HCT116 (cell line): ENCODE measurements around the gene INPPL1. TPM values are rescaled to one million over a fixed set of nuclear protein-coding genes. Genes with fewer than 3 reads are reported as not detected.

Experiments used
- ATAC-seq: fragments of 200-7000 bp; cut with Tn5 transposase; 2 replicates; pipeline ENCODE4 v1.9.1; 2020; ENCODE audit warnings: mild to moderate bottlenecking, moderate library complexity
- BruUV-seq: library from RNA; stranded (reverse); fragments of 400-500 nt; replicated peaks from 2 replicates; lab custom pipeline; 2021; lab: Mats Ljungman, UMichigan
- CTCF ChIA-PET: fragments of 300-600 bp; sonication (Branson Sonifier 250); formaldehyde crosslinking; loops from one replicate; lab custom pipeline; 2021; ENCODE audit warnings: antibody characterized with exemption; lab: Charles Lee
- POLR2A ChIA-PET: fragments of 300-600, 350-600 bp; sonication (Branson Sonifier 250); formaldehyde crosslinking; loops from one replicate; lab custom pipeline; 2021; ENCODE audit warnings: antibody characterized with exemption; lab: Charles Lee
- RAD21 ChIA-PET, 2 experiments: fragments of 300-600 bp; sonication (Branson Sonifier 250); formaldehyde crosslinking; loops; one replicate each; lab custom pipeline; 2023; ENCODE audit warnings: low total read pairs in 2 of 2; ENCODE audit not compliant: uncharacterized antibody in 2 of 2, unreplicated experiment in 2 of 2, low non-redundant PET in 1 of 2; lab: Charles Lee
- DNase-seq: peaks from one replicate; pipeline ENCODE4 v3.0.0-alpha.2; 2010; ENCODE audit warnings: low read depth, low spot score
- H2AFZ ChIP-seq: fragments of 200-600 bp; shearing (Covaris generic), sonication (generic); 2 replicates; pipeline ENCODE4 v1.6.1; 2017; ENCODE audit warnings: low read depth, mixed run types, mixed read lengths, antibody characterized with exemption, low read length; ENCODE audit not compliant: poor library complexity, severe bottlenecking
- H3K27ac ChIP-seq: 2 replicates; pipeline ENCODE4 v1.5.1; 2012; ENCODE audit warnings: low read depth, low read length
- H3K27me3 ChIP-seq: fragments of 200-600 bp; sonication (generic); 2 replicates; pipeline ENCODE4 v1.6.1; 2016; ENCODE audit warnings: mixed run types, low read length, mixed read lengths; ENCODE audit not compliant: insufficient read depth
- H3K36me3 ChIP-seq, 2 experiments: fragments of 200-500 bp in 1 of 2; fragments of 200-600 bp in 1 of 2; sonication (Bioruptor generic) in 1 of 2; sonication (generic) in 1 of 2; 2 replicates each; pipeline versions ENCODE4 v1.5.1 to v1.6.1; 2014 to 2016; ENCODE audit warnings: low read length in 2 of 2, inconsistent platforms in 1 of 2, mixed read lengths in 1 of 2, mixed run types in 1 of 2; ENCODE audit not compliant: insufficient read depth in 2 of 2, control insufficient read depth in 1 of 2
- H3K4me1 ChIP-seq, 2 experiments: fragments of 200-600 bp in 1 of 2; sonication (generic) in 1 of 2; 2 replicates each; pipeline versions ENCODE4 v1.5.1 to v1.6.1; 2012 to 2017; ENCODE audit warnings: low read length in 2 of 2, inconsistent platforms in 1 of 2, mild to moderate bottlenecking in 1 of 2, mixed read lengths in 1 of 2, mixed run types in 1 of 2, moderate library complexity in 1 of 2; ENCODE audit not compliant: insufficient read depth in 2 of 2, control insufficient read depth in 1 of 2
- H3K4me2 ChIP-seq: fragments of 200-600 bp; sonication (generic); 2 replicates; pipeline ENCODE4 v1.6.1; 2017; ENCODE audit warnings: mixed run types, low read length, mixed read lengths
- H3K4me3 ChIP-seq, 2 experiments: fragments of 200-600 bp in 1 of 2; sonication (generic) in 1 of 2; replicated peaks in 1 of 2; 2 replicates each; pipeline ENCODE4 v1.5.1; 2011 to 2016; ENCODE audit warnings: low read length in 2 of 2, control low read depth in 1 of 2, low read depth in 1 of 2, mild to moderate bottlenecking in 1 of 2, mixed read lengths in 1 of 2, mixed run types in 1 of 2
- H3K79me2 ChIP-seq: fragments of 200-600 bp; sonication (generic); 2 replicates; pipeline ENCODE4 v1.6.1; 2017; ENCODE audit warnings: mild to moderate bottlenecking, mixed run types, low read length, moderate library complexity, mixed read lengths; ENCODE audit not compliant: insufficient read depth
- H3K9ac ChIP-seq: fragments of 200-600 bp; sonication (generic); 2 replicates; pipeline ENCODE4 v1.6.1; 2016; ENCODE audit warnings: low read length, mixed read lengths
- H3K9me2 ChIP-seq: fragments of 200-600 bp; sonication (generic), shearing (Covaris generic); 2 replicates; pipeline ENCODE4 v1.6.1; 2017; ENCODE audit warnings: mixed run types, mild to moderate bottlenecking, moderate library complexity; ENCODE audit not compliant: insufficient read depth
- H3K9me3 ChIP-seq, 2 experiments: fragments of 200-500 bp in 1 of 2; fragments of 200-600 bp in 1 of 2; sonication (Bioruptor generic) in 1 of 2; sonication (generic) in 1 of 2; 2 replicates each; pipeline ENCODE4 v1.6.1; 2014 to 2017; ENCODE audit warnings: low read length in 2 of 2, mixed read lengths in 2 of 2, inconsistent platforms in 1 of 2, low read depth in 1 of 2, mild to moderate bottlenecking in 1 of 2, mixed run types in 1 of 2, moderate library complexity in 1 of 2; ENCODE audit not compliant: control insufficient read depth in 1 of 2, insufficient read depth in 1 of 2
- H4K20me1 ChIP-seq: fragments of 200-600 bp; sonication (generic), shearing (Covaris generic); 2 replicates; pipeline ENCODE4 v1.6.1; 2017; ENCODE audit warnings: mixed run types, mild to moderate bottlenecking, moderate library complexity; ENCODE audit not compliant: insufficient read depth
- CEBPB ChIP-seq: IDR thresholded peaks from 2 replicates; pipeline ENCODE4 v1.6.1; 2012; ENCODE audit warnings: low read depth
- EGR1 ChIP-seq: IDR thresholded peaks from 2 replicates; pipeline ENCODE4 v1.6.1; 2012; ENCODE audit warnings: low read depth
- ELF1 ChIP-seq: IDR thresholded peaks from 2 replicates; pipeline ENCODE4 v1.6.1; 2012; ENCODE audit warnings: low read depth, borderline replicate concordance
- EZH2phosphoT487 ChIP-seq: fragments of 200-600 bp; IDR thresholded peaks from 2 replicates; pipeline ENCODE4 v1.6.1; 2018; ENCODE audit warnings: antibody characterized with exemption, borderline replicate concordance
- JUND ChIP-seq: IDR thresholded peaks from 2 replicates; pipeline ENCODE4 v1.6.1; 2012
- POLR2A ChIP-seq: IDR thresholded peaks from 2 replicates; pipeline ENCODE4 v1.7.0; 2011; ENCODE audit warnings: borderline replicate concordance; ENCODE audit not compliant: insufficient read depth, insufficient read length; ENCODE audit errors: extremely low read depth
- SIN3A ChIP-seq: IDR thresholded peaks from 2 replicates; pipeline ENCODE4 v1.6.1; 2012; ENCODE audit warnings: low read depth
- SP1 ChIP-seq: IDR thresholded peaks from 2 replicates; pipeline ENCODE4 v1.6.1; 2012; ENCODE audit warnings: low read depth
- SRF ChIP-seq: IDR thresholded peaks from 2 replicates; pipeline ENCODE4 v1.6.1; 2012; ENCODE audit warnings: low read depth
- YY1 ChIP-seq: IDR thresholded peaks from 2 replicates; pipeline ENCODE4 v1.6.1; 2011; ENCODE audit warnings: low read length, low read depth, moderate library complexity, mild to moderate bottlenecking; ENCODE audit not compliant: insufficient replicate concordance; ENCODE audit errors: extremely low read depth
- ZFX ChIP-seq: fragments of 450-650 bp; IDR thresholded peaks from 2 replicates; pipeline ENCODE4 v1.6.1; 2017
- ZNF274 ChIP-seq: fragments of 200-500 bp; sonication (Bioruptor generic); IDR thresholded peaks from 2 replicates; pipeline ENCODE4 v1.6.1; 2014; ENCODE audit warnings: mild to moderate bottlenecking, low read depth, low read length, inconsistent platforms
- intact Hi-C: fragments of 100-400 bp; cut with micrococcal nuclease; formaldehyde crosslinking; loops from 2 replicates; pipeline ENCODE4 v1.10.0; 2022
- total RNA-seq: library from RNA; stranded (reverse); gene quantifications from one replicate; pipeline ENCODE4 v1.2.1, GENCODE V29; 2021; ENCODE audit not compliant: unreplicated experiment
- TF ChIP-seq, protein P1 (sequence below): IDR thresholded peaks from 2 replicates; pipeline ENCODE4 v1.6.1; 2012; ENCODE audit warnings: low read depth
- TF ChIP-seq, protein P2 (sequence below): IDR thresholded peaks from 2 replicates; pipeline ENCODE4 v1.6.1; 2012
- TF ChIP-seq, protein P3 (sequence below): IDR thresholded peaks from 2 replicates; pipeline ENCODE4 v1.6.1; 2011; ENCODE audit warnings: mild to moderate bottlenecking, low read length, moderate library complexity; ENCODE audit not compliant: insufficient replicate concordance; ENCODE audit errors: extremely low read depth

Gene INPPL1
- total RNA-seq, 1 experiment from 2014 or later = 132 TPM

DNA sequence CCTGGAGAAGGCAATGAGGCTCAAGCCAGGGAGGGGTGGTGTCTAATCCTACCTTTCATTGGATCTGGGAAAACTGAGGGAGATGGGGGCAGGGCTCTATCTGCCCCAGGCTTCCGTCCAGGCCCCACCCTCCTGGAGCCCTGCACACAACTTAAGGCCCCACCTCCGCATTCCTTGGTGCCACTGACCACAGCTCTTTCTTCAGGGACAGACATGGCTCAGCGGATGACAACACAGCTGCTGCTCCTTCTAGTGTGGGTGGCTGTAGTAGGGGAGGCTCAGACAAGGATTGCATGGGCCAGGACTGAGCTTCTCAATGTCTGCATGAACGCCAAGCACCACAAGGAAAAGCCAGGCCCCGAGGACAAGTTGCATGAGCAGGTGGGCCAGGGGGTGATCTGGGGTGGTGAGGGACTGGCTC is 32.6 kb upstream of the INPPL1 start, which contains the start of gene FOLR1:
TSS of gene FOLR1 (plus strand) at position 180 of the 421 bp plus-strand sequence. CDS start at position 214, 34 bp downstream.
- ChIA-PET RAD21 (no interaction called here), POLR2A (interaction anchor here (0.6 kb wide), 1 partner anchor 9 kb away, joined by 3 read pairs; no protein-coding TSS in a partner anchor), CTCF (no interaction called here)
- no peaks in the 10 kb centered on the region for H3K36me3 ChIP-seq
- H3K9me2 ChIP-seq = no peaks in the 10 kb centered on the region
- intact Hi-C loops = no loop called here
- DNase-seq (peak; percentile 54), ATAC-seq (peak; percentile 96)
- 0 out of 2 replicates have a peak, but pooled peaks have one; percentile 35 for TF ChIP-seq EGR1
- TF ChIP-seq, protein P1, sequence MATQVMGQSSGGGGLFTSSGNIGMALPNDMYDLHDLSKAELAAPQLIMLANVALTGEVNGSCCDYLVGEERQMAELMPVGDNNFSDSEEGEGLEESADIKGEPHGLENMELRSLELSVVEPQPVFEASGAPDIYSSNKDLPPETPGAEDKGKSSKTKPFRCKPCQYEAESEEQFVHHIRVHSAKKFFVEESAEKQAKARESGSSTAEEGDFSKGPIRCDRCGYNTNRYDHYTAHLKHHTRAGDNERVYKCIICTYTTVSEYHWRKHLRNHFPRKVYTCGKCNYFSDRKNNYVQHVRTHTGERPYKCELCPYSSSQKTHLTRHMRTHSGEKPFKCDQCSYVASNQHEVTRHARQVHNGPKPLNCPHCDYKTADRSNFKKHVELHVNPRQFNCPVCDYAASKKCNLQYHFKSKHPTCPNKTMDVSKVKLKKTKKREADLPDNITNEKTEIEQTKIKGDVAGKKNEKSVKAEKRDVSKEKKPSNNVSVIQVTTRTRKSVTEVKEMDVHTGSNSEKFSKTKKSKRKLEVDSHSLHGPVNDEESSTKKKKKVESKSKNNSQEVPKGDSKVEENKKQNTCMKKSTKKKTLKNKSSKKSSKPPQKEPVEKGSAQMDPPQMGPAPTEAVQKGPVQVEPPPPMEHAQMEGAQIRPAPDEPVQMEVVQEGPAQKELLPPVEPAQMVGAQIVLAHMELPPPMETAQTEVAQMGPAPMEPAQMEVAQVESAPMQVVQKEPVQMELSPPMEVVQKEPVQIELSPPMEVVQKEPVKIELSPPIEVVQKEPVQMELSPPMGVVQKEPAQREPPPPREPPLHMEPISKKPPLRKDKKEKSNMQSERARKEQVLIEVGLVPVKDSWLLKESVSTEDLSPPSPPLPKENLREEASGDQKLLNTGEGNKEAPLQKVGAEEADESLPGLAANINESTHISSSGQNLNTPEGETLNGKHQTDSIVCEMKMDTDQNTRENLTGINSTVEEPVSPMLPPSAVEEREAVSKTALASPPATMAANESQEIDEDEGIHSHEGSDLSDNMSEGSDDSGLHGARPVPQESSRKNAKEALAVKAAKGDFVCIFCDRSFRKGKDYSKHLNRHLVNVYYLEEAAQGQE = no peak
- H3K4me2 ChIP-seq = peak within 1 kb of the TSS; percentile 62
- H3K9me3 ChIP-seq = no peaks in the 10 kb centered on the region
- H3K27ac ChIP-seq = no peak within 1 kb of the TSS
- H3K4me3 ChIP-seq = 0 out of 4 replicates have a peak within 1 kb of the TSS, but pooled peaks of 1 of the 2 experiments have one; percentile 5
- H3K4me1 ChIP-seq = peaks cover 13 to 20% of the 10 kb centered on the region in 2 experiments
- H3K9ac ChIP-seq = no peak within 1 kb of the TSS
- BruUV-seq = no TSS peak
- peak within 1 kb of the TSS; percentile 96 for H2AFZ ChIP-seq
- H3K27me3 ChIP-seq = no peaks in the 10 kb centered on the region
- no peaks in the 10 kb centered on the region for H3K79me2 ChIP-seq
- no peaks in the 10 kb centered on the region for H4K20me1 ChIP-seq

DNA sequence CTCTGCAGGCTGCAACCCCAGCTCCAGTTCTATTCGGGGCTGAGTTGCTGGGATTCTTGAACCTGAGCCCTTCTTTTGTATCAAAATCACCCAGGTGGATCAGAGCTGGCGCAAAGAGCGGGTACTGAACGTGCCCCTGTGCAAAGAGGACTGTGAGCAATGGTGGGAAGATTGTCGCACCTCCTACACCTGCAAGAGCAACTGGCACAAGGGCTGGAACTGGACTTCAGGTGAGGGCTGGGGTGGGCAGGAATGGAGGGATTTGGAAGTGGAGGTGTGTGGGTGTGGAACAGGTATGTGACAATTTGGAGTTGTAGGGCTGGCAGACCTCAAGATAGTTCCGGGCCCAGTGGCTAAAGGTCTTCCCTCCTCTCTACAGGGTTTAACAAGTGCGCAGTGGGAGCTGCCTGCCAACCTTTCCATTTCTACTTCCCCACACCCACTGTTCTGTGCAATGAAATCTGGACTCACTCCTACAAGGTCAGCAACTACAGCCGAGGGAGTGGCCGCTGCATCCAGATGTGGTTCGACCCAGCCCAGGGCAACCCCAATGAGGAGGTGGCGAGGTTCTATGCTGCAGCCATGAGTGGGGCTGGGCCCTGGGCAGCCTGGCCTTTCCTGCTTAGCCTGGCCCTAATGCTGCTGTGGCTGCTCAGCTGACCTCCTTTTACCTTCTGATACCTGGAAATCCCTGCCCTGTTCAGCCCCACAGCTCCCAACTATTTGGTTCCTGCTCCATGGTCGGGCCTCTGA is 28.9 kb upstream of the INPPL1 start:
- BruUV-seq = no TSS peak
- Histone ChIP-seq H3K27me3 (no peaks in the 10 kb centered on the region), H3K27ac (no peak overlapping the region), H4K20me1 (no peaks in the 10 kb centered on the region), H3K79me2 (no peaks in the 10 kb centered on the region), H3K9me2 (no peaks in the 10 kb centered on the region), H3K36me3 (no peaks in the 10 kb centered on the region), H3K9ac (no peak overlapping the region), H3K4me1 (peaks cover 13% of the 10 kb centered on the region in 2 experiments; a peak in 3 of 4 replicates), H2AFZ (no peak overlapping the region), H3K9me3 (no peaks in the 10 kb centered on the region), H3K4me3 (no peak overlapping the region), H3K4me2 (no peak overlapping the region)
- ChIA-PET CTCF (no interaction called here), RAD21 (no interaction called here), POLR2A (no interaction called here)
- no peak for ATAC-seq
- intact Hi-C loops = no loop called here
- no peak for DNase-seq
- no peak for TF ChIP-seq POLR2A
- TF ChIP-seq ZNF274 = no peak
- no peak for TF ChIP-seq JUND
- TF ChIP-seq, protein P2, sequence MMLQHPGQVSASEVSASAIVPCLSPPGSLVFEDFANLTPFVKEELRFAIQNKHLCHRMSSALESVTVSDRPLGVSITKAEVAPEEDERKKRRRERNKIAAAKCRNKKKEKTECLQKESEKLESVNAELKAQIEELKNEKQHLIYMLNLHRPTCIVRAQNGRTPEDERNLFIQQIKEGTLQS = no peak
- no peak for TF ChIP-seq SRF
- no peak for TF ChIP-seq ELF1
- no peak for TF ChIP-seq YY1
- no peak for TF ChIP-seq EZH2phosphoT487
- TF ChIP-seq, protein P3, sequence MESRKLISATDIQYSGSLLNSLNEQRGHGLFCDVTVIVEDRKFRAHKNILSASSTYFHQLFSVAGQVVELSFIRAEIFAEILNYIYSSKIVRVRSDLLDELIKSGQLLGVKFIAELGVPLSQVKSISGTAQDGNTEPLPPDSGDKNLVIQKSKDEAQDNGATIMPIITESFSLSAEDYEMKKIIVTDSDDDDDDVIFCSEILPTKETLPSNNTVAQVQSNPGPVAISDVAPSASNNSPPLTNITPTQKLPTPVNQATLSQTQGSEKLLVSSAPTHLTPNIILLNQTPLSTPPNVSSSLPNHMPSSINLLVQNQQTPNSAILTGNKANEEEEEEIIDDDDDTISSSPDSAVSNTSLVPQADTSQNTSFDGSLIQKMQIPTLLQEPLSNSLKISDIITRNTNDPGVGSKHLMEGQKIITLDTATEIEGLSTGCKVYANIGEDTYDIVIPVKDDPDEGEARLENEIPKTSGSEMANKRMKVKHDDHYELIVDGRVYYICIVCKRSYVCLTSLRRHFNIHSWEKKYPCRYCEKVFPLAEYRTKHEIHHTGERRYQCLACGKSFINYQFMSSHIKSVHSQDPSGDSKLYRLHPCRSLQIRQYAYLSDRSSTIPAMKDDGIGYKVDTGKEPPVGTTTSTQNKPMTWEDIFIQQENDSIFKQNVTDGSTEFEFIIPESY = no peak
- no peak for TF ChIP-seq CEBPB
- no peak for TF ChIP-seq SP1
- no peak for TF ChIP-seq SIN3A
- TF ChIP-seq ZFX = no peak
